Motor neuron (in vitro differentiated cells): Measurements from ENCODE around the gene PARP4. TPM values are rescaled to one million over a fixed set of nuclear protein-coding genes. Genes with fewer than 3 reads are reported as not detected.
"Not testable (repeated sequence)": the region's sequence is repeated elsewhere in the genome, so short reads cannot be mapped to it uniquely, and the experiment has no call there.

ENCODE experiments used
- ATAC-seq, 8 experiments: fragments of 200-7000 bp; cut with Tn5 transposase; replicated peaks in 6 of 8; 2 replicates each; pipeline ENCODE4 v1.8.0; 2021; ENCODE audit warnings: mild to moderate bottlenecking in 8 of 8, moderate library complexity in 8 of 8
- H3K27ac ChIP-seq, 2 donors: fragments of 250-450 bp; sonication (Bioruptor Pico); 2 replicates each; pipeline ENCODE4 v1.9.0; 2021; ENCODE audit warnings: antibody characterized with exemption in 2 of 2, mild to moderate bottlenecking in 2 of 2, moderate library complexity in 1 of 2
- H3K4me1 ChIP-seq, 2 donors: fragments of 250-450 bp; sonication (Bioruptor Pico); replicated peaks in 1 of 2; 2 replicates each; pipeline ENCODE4 v1.6.1; 2021; ENCODE audit warnings: antibody characterized with exemption in 2 of 2, mild to moderate bottlenecking in 2 of 2, moderate library complexity in 1 of 2
- H3K4me3 ChIP-seq, 5 donors: fragments of 250-450 bp; sonication (Bioruptor Pico); 2 replicates each; pipeline ENCODE4 v1.9.0; 2021; ENCODE audit warnings: antibody characterized with exemption in 5 of 5, mild to moderate bottlenecking in 5 of 5, moderate library complexity in 4 of 5
- WGBS, 10 experiments: fragments of 450-650 bp; shearing (Covaris generic); methylation state at CpG; one replicate each; pipeline ENCODE4 v1.0.0; 2022; 5-methylcytosine and 5-hydroxymethylcytosine counted together
- in situ Hi-C, 9 experiments: fragments of 400-800 bp; cut with MboI; loops; one replicate each; pipeline ENCODE4 v1.15.0; 2021; ENCODE audit warnings: low sequenced_read_pairs in 9 of 9, low pct_unique_long_range_greater_than_20kb in 2 of 9; ENCODE audit not compliant: unreplicated experiment in 9 of 9
- total RNA-seq, 8 experiments: library from RNA; unstranded; fragments of 300-600 nt; gene quantifications; 2 replicates each; pipeline versions ENCODE4 v1.2.3 to v1.2.4, GENCODE V29; 2022

The PARP4 gene
- total RNA-seq, 8 experiments from 2014 or later, result 9.1 to 39.9 (median 18.2) TPM

DNA sequence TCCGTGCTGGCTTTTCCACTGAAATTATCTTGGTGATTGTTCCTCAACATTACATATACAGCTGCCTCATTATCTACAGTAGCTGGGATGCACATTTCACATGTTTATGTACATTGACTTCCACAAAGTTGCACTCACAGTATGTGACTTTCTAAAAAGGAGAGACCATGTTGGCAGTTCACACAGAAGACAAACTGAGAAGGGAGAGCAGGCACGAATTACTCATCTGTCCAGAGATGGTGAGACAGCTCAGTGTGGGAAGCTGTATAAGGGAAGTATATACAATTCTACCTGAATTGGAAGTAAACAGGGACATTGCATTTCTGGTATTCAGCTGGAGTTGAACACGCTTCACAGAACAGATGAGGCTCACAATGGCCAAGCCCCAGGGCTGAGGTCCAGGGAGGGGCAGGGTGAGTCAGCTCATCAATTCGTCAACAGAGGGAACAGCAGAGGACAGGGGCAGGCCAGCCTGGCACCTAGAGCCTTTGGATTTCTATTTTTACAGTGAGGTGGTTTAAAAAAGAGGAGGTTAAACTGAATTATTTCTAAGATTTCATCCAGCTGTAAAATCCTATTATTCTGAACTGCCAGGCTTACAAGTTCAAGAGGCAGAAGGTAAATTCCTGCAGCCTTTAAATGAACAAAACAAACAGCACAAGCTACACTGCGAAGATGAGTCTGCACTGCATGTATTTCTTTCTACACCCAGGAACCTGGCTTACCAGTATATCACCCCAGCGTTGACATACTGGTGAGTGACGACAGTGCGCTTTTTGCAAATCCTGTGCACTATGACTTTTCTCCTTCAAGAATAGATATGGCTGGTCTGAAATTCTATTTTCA is 9.8 kb downstream of the PARP4 start:
- peak; percentile 97 to 100 (median 100) for ATAC-seq
- Histone ChIP-seq H3K4me1 (peaks cover 9 to 11% of the 10 kb centered on the region in 2 donors), H3K4me3 (no peak overlapping the region), H3K27ac (peak overlapping the region in 1 of 2 donors; percentile 36)
- in situ Hi-C loops, result no loop called here
- WGBS, 10 experiments, result 24 to 100% (median 49%) methylated on average over 1 to 6 of the region's 8 CpGs; no CpG with 5 or more reads in 1 of the 10 experiments

DNA sequence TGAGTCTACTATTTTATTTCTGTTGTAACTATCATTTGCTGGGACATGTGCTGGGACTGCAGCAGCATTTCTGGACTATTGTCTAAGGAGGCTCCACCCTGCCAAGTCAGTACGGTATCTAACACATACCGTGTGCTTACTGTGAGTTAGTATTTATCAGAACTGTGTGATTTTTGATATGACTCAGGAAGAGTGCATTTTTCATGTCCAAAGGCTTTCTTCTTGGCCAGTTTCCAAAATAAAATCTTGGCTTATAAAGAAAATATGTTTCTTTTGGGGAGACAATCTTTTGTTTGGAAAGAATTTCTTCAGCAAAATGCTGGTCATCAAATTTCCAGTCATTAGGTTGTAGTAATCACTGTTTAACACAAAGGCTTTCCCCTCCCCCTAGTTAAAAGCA is 11.6 kb downstream of the PARP4 start:
- in situ Hi-C loops, result no loop called here
- Histone ChIP-seq H3K27ac (no peak overlapping the region), H3K4me1 (peaks cover 9 to 11% of the 10 kb centered on the region in 2 donors), H3K4me3 (no peak overlapping the region)
- peak in 2 of 8 experiments; percentile 41 to 45 for ATAC-seq
- WGBS, 10 experiments, result 14 to 100% (median 93%) methylated on average over 1 to 2 of the region's 2 CpGs; no CpG with 5 or more reads in 3 of the 10 experiments

DNA sequence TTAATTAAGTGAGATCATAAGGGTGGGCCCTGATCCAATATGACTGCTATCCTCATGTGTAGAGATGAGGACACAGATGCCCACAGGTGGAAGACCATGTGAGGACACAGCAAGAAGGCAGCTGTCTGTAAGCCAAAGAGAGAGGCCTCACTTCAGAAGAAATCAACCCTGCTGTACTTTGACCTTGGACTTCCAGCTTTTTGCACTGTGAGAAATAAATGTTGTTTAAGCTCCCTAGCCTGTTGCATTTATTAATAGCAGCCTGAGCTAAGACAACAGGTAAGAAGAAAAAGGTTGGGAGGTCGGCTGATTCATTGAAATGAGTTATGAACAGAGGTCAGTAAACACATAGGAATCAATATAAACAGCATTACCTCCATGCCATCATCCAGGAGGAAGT is 14.8 kb downstream of the PARP4 start:
- in situ Hi-C loops, result no loop called here
- Histone ChIP-seq H3K4me3 (no peak overlapping the region), H3K4me1 (peaks cover 3 to 4% of the 10 kb centered on the region in 2 donors), H3K27ac (no peak overlapping the region)
- 40 to 100% (median 83%) methylated on average over 1 of the region's 1 CpG; no CpG with 5 or more reads in 3 of the 10 experiments for WGBS, 10 experiments
- no peak for ATAC-seq

DNA sequence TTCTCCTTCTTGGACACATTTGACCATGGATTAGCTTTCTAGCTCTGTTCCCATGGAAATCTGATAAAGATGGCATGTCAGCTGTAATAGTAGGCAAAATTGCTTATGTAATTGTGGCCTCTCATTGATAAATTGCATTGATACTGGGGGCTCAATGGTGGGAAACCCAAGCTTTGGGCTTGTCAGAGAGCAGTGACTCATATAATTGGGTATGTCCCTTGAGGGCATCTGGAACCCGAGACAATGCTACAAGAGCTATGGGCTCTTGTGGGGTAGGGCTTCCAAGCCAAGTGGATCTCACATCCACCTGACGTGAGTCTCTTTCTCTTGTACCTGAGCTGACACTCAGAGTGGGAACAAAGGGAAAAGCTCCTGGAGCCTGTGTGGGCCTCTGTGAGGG is 16.3 kb downstream of the PARP4 start:
- ATAC-seq, H3K27ac ChIP-seq, H3K4me1 ChIP-seq, H3K4me3 ChIP-seq, in situ Hi-C loops: not testable (repeated sequence)
- WGBS, 10 experiments, result no CpG with 5 or more reads among the region's 2 CpGs

DNA sequence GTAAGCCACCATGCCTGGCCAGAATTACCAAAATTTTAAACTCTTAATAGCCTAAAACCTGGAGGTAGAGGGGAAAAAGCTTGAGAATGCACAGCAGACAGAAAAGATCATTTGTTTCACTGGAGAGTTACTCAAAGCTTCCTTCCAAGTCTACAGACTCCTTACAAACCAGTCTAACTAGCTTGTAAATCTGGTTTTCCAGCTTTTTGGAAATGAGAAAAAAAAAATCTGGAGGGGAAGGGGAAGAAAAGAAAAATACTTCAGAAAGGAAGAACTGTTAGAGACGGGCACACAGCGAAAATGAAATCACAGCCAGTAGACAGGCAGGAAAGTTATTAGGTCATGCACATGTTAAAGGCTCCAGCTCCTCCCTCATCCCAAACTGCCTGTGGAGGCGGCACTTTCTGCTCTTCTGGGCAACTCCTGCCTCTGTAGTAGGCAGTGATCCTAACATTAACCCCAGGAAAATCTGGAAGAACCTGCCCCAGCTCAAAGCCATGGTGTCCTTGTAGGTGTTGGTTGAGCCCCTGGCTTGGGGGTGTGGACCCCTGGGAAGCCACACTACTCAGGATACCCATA is 17.3 kb downstream of the PARP4 start:
- 40 to 100% (median 84%) methylated on average over 1 to 3 of the region's 3 CpGs; no CpG with 5 or more reads in 2 of the 10 experiments for WGBS, 10 experiments
- ATAC-seq, result no peak
- no peak overlapping the region for H3K4me3 ChIP-seq
- H3K4me1 ChIP-seq, result no peaks in the 10 kb centered on the region
- in situ Hi-C loops, result no loop called here
- no peak overlapping the region for H3K27ac ChIP-seq

DNA sequence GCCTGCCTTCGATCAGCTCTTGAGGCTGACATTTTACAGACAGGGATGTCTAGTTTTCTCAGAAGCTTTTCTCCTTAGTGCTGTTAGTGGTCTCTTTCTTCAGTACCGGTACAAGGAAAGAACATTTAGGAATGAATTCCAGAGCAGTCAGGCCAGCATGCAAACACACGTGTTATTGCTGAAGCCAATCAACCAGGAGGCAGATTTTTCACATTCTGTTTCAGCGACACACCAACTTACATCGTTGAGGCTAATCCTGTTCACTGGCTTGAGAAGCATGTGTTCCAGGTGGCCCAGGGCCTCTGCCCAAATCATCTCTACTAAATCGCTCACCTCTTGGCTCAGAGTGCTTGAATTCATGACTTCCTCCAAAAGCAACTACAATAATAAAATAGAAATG is 19.2 kb downstream of the PARP4 start:
- in situ Hi-C loops, result no loop called here
- Histone ChIP-seq H3K27ac (no peak overlapping the region), H3K4me1 (no peaks in the 10 kb centered on the region), H3K4me3 (no peak overlapping the region)
- 69 to 100% (median 98%) methylated on average over 1 to 4 of the region's 6 CpGs; no CpG with 5 or more reads in 2 of the 10 experiments for WGBS, 10 experiments
- no peak for ATAC-seq

DNA sequence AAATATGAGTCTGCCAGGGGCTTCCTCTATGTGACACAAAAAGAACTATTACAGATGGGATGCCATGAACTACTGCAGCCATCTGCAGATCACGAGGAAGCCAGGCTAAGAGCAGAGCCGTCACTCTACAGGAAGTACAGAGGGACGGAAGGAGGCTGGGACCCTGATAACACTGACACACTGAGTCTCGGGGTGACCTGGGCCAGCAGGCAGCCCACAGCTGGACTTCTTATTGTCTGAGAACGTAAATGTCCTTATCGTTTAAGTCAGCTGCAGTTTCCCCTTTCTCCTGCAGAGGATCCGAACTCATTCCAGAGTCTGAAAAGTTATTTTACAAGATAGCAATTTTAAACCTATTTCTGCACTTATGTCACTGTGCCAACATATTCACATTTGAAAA is 20.7 kb downstream of the PARP4 start:
- ATAC-seq, result no peak
- in situ Hi-C loops, result no loop called here
- WGBS, 10 experiments, result 78 to 100% (median 91%) methylated on average over 1 to 6 of the region's 7 CpGs; no CpG with 5 or more reads in 2 of the 10 experiments
- H3K4me1 ChIP-seq, result no peaks in the 10 kb centered on the region
- H3K27ac ChIP-seq, result no peak overlapping the region
- H3K4me3 ChIP-seq, result no peak overlapping the region

DNA sequence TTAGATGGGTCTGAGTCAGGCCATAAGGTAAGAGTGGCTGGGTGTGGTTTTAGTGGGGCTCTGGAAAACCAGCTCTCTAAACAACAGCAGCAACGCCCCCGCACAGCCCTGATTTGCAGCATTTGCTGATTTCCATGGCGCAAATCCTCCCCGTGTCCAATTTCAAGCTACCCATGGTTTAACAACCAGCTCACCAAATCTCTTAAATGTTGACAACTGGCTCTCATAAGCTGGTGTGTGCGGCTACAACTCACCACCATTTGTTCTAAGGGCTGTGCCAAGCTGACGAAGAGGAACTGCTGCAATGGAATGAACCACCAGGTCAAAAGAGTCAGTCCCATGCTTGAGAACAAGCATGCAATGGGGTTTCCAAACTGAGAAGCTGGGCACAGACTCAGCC is 22.9 kb downstream of the PARP4 start:
- Histone ChIP-seq H3K4me1 (no peaks in the 10 kb centered on the region), H3K4me3 (no peak overlapping the region), H3K27ac (no peak overlapping the region)
- 64 to 100% (median 94%) methylated on average over 1 to 6 of the region's 6 CpGs; no CpG with 5 or more reads in 1 of the 10 experiments for WGBS, 10 experiments
- no peak for ATAC-seq
- in situ Hi-C loops, result no loop called here

DNA sequence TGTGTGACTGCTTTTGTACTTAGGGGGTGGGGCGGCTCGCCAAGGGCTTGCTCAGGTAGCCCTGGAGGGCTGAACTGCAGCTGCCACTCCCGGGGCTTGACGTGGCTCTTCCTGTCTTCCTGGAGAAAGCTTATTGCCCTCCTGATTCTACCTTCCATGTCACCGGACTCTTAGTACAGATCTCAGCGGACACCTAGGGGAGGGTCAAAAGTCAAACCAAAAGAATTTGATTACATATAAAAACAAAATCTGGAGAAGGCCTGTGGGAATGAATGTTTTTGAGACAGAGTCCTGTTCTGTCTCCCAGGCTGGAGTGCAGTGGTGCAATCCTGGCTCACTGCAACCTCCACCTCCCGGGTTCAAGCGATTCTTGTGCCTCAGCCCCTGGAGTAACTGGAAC is 24.5 kb downstream of the PARP4 start:
- WGBS, 10 experiments, result 80 to 100% (median 85%) methylated on average over 1 to 5 of the region's 8 CpGs; no CpG with 5 or more reads in 7 of the 10 experiments
- H3K27ac ChIP-seq, H3K4me1 ChIP-seq, H3K4me3 ChIP-seq, in situ Hi-C loops, ATAC-seq: not testable (repeated sequence)

DNA sequence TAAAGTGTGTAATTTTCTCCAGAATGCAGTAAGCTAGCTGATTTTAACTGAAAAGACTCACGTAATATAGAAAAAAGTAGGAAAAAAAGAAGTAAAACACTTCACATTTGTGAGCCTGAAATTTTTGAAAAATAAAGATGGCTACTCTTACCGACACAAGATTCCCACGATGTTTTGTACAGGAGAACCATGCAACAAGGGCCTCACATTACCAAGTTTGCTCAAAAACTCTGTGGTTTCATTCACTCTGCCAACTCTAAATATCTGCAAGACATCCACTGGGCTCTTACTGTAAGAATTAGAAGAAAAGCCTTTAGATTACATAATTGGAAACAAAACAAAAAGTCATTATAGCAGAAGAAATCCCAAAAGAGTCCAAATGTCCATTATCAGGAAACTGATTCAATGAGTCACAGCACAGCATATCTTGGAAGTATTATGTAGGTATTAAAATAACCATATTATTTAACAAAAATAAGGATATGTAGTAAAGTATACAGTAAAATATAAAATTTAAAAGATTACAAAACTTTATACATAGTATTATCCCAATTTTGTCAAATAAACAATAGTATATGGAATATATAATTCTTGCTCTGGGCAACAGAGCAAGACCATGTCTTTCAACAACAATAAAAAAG is 26.4 kb downstream of the PARP4 start:
- H3K4me1 ChIP-seq, in situ Hi-C loops, ATAC-seq, H3K4me3 ChIP-seq, H3K27ac ChIP-seq: not testable (repeated sequence)
- 96 to 100% (median 100%) methylated on average over 1 to 3 of the region's 3 CpGs; no CpG with 5 or more reads in 4 of the 10 experiments for WGBS, 10 experiments

DNA sequence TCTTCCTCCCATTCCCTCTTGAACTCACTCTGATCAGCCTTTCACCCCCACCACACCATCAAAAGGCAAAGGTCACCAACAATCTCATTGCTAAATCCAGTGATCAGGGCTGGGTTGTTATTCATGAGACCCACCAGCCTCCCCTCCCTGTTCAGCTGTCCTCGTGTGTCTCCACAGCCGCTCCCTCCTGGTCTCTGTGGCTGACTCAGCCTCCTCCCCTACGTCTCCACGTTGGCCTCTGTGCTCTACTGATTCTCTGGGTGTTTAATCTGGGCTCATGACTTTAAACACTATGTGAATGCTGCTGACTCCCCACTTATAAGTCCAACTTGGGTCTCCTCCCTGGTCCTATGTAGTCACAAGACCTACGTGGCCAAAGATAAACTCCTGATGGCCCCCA is 38.9 kb downstream of the PARP4 start:
- in situ Hi-C loops, result no loop called here
- H3K27ac ChIP-seq, result no peak overlapping the region
- 60% methylated on average over 1 of the region's 5 CpGs; no CpG with 5 or more reads in 9 of the 10 experiments for WGBS, 10 experiments
- no peak overlapping the region for H3K4me3 ChIP-seq
- ATAC-seq, result peak in 2 of 8 experiments; percentile 39 to 87
- H3K4me1 ChIP-seq, result no peaks in the 10 kb centered on the region

DNA sequence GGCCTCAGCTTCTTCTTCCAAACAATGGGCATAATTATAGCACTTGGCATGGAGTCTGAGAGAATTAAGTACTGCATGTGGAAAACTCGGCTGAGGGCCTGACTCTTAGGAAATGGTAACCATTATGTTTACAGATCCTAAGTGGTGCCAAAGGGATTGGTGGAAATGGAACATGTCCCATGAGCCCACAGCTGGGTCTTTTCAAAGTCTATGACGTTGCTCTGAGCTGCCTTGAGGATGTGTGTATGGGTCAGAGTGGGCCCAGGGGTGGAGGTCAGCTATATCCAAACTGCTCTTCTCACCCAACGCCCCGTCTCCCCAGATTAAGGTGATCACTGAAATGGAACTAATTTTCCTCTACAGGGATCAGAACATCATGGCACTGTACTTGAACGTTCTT is 40.4 kb downstream of the PARP4 start:
- in situ Hi-C loops, result not testable (repeated sequence)
- WGBS, 10 experiments, result 60 to 100% (median 80%) methylated on average over 1 to 2 of the region's 5 CpGs; no CpG with 5 or more reads in 7 of the 10 experiments

DNA sequence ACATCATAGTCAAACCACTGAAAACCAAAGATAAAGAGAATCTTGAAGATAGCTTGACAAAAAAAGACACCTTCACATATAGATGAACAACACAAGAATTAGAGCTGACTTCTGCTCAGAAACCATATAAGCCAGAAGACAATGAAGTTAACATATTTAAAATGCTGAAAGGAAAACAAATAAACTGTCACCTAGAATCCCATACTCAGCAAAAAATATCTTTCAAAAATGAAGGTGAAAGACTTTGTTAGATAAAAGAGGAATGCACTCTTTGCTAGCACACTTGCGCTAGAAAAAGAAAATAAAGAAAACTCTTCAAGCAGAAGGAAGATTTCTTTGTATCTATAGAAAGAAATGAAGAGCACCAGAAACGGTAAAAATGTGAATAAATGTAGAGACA is 49.5 kb downstream of the PARP4 start:
- ATAC-seq, result no peak
- Histone ChIP-seq H3K4me1 (no peaks in the 10 kb centered on the region), H3K4me3 (no peak overlapping the region), H3K27ac (no peak overlapping the region)
- WGBS, 10 experiments, result 40 to 100% (median 69%) methylated on average over 2 of the region's 2 CpGs
- in situ Hi-C loops, result no loop called here

More for the DNA sequence above, 40.4 kb downstream of the PARP4 start:
- H3K4me1 ChIP-seq, H3K27ac ChIP-seq, H3K4me3 ChIP-seq, ATAC-seq: not testable (repeated sequence)
